ENCODE measurements around the gene KIRREL2. TPM values are rescaled to one million over a fixed set of nuclear protein-coding genes. Genes with fewer than 3 reads are reported as not detected.

Gene KIRREL2
- total RNA-seq, 1 experiment from 2014 or later, result 5.0 TPM

GRCh38 chr19:35902870-35903475, 46.3 kb downstream of the KIRREL2 start:
- Histone ChIP-seq H3K4me1 (ENCODE audit: control insufficient read depth, insufficient read depth, low read length) (peaks cover 23% of the 10 kb centered on the region), H3K36me3 (ENCODE audit: control insufficient read depth, insufficient read depth, low read length) (no peaks in the 10 kb centered on the region), H3K4me3 (ENCODE audit: low read depth in 2 of 2, low read length in 2 of 2) (peak overlapping the region; percentile 36 to 59), H3K27ac (ENCODE audit: low read length) (no peak overlapping the region; the same call in 1 of the 2 replicates), H3K27me3 (ENCODE audit: control insufficient read depth, insufficient read depth, low read length) (no peaks in the 10 kb centered on the region), H3K9me3 (ENCODE audit: control insufficient read depth, insufficient read depth, low read depth, low read length) (no peaks in the 10 kb centered on the region)
- ATAC-seq (no peak), DNase-seq (ENCODE audit: low read depth, low spot score) (no peak)
- in situ Hi-C loops (cut with HindIII; ENCODE audit: low pct_unique_long_range_greater_than_20kb, low sequenced_read_pairs), result loop anchor here (10.0 kb wide), 1 partner anchor 68 kb away; no protein-coding TSS in a partner anchor
- intact Hi-C loops (cut with micrococcal nuclease; ENCODE audit: unreplicated experiment), result no loop called here
- BruUV-seq (replicated peaks), result no TSS peak
- ChIA-PET CTCF (no interaction called here), POLR2A (no interaction called here)
- TF ChIP-seq TCF7L2 (IDR thresholded peaks at IDR 0.05; ENCODE audit: low read depth, low read length), result no peak
- no peak for TF ChIP-seq CTCF (IDR thresholded peaks at IDR 0.05)
- no peak for TF ChIP-seq SIN3A (IDR thresholded peaks at IDR 0.05; ENCODE audit: borderline replicate concordance, insufficient read depth, low read depth, low read length)
- no peak for TF ChIP-seq REST (IDR thresholded peaks at IDR 0.05; ENCODE audit: insufficient read depth in 1 of 2, low read depth in 2 of 2, low read length in 1 of 2)
- no peak for TF ChIP-seq POLR2AphosphoS5 (IDR thresholded peaks at IDR 0.05; ENCODE audit: low read depth, low read length)

- CTCF ChIA-PET, result no interaction called here
- TF ChIP-seq TCF7L2 (IDR thresholded peaks at IDR 0.05; ENCODE audit: low read depth, low read length) (no peak), SIN3A (IDR thresholded peaks at IDR 0.05; ENCODE audit: borderline replicate concordance, insufficient read depth, low read depth, low read length) (0 out of 2 replicates have a peak, but pooled peaks have one; percentile 10)
- peak overlapping the region; percentile 36 to 59 for H3K4me3 ChIP-seq (ENCODE audit: low read depth in 2 of 2, low read length in 2 of 2)
- ATAC-seq (peak; percentile 53), DNase-seq (ENCODE audit: low read depth, low spot score) (no peak)
- peak overlapping the region; percentile 36; the same call in 1 of the 2 replicates for H3K27ac ChIP-seq (ENCODE audit: low read length)
- no peaks in the 10 kb centered on the region for H3K9me3 ChIP-seq (ENCODE audit: control insufficient read depth, insufficient read depth, low read depth, low read length)
- BruUV-seq (replicated peaks), result no TSS peak
- H3K4me1 ChIP-seq (ENCODE audit: control insufficient read depth, insufficient read depth, low read length), result peaks cover 19% of the 10 kb centered on the region
- in situ Hi-C loops (cut with HindIII; ENCODE audit: low pct_unique_long_range_greater_than_20kb, low sequenced_read_pairs), result loop anchor here (10.0 kb wide), 1 partner anchor 69 kb away; no protein-coding TSS in a partner anchor
- POLR2A ChIA-PET, result no interaction called here
- no peaks in the 10 kb centered on the region for H3K36me3 ChIP-seq (ENCODE audit: control insufficient read depth, insufficient read depth, low read length)
- intact Hi-C loops (cut with micrococcal nuclease; ENCODE audit: unreplicated experiment), result no loop called here
- H3K27me3 ChIP-seq (ENCODE audit: control insufficient read depth, insufficient read depth, low read length), result no peaks in the 10 kb centered on the region
These were observed 47.0 kb downstream of the KIRREL2 start for GRCh38 chr19:35903550-35904179.
